C4-2B (cell line): ENCODE data around the gene PTBP3.

Experiments
- ZFX ChIP-seq: fragments of 450-650 bp; IDR thresholded peaks from 2 replicates; pipeline ENCODE4 v1.6.1; 2017
- TF ChIP-seq, protein P1 (sequence below): fragments of 450-650 bp; conservative IDR thresholded peaks from 2 replicates; pipeline ENCODE4 v1.5.1; 2017; ENCODE audit warnings: mild to moderate bottlenecking

DNA sequence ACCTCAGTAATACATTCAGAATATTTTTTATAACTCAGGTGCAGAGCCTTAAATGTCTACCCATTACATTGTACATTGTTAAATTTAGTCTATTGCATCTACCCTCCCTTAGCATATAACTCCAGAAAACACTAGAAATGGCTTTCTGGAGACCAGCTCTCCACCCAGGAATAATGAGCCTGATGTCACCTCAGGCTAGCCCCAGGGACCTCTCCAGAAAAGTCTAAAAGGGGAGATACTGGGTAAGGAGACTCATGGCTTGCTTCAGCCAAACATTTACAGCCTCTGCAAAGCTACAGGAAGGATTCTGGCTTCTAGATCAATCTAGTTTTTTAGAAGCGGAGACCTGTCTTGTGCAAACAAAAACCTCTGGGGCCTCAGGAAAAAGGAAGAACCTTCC is 144.5 kb downstream of the PTBP3 start:
- TF ChIP-seq, protein P1, sequence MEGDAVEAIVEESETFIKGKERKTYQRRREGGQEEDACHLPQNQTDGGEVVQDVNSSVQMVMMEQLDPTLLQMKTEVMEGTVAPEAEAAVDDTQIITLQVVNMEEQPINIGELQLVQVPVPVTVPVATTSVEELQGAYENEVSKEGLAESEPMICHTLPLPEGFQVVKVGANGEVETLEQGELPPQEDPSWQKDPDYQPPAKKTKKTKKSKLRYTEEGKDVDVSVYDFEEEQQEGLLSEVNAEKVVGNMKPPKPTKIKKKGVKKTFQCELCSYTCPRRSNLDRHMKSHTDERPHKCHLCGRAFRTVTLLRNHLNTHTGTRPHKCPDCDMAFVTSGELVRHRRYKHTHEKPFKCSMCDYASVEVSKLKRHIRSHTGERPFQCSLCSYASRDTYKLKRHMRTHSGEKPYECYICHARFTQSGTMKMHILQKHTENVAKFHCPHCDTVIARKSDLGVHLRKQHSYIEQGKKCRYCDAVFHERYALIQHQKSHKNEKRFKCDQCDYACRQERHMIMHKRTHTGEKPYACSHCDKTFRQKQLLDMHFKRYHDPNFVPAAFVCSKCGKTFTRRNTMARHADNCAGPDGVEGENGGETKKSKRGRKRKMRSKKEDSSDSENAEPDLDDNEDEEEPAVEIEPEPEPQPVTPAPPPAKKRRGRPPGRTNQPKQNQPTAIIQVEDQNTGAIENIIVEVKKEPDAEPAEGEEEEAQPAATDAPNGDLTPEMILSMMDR, result no peak
- no peak for TF ChIP-seq ZFX
